ENCODE results near the gene EPS8L3.

- TF ChIP-seq, protein P1, sequence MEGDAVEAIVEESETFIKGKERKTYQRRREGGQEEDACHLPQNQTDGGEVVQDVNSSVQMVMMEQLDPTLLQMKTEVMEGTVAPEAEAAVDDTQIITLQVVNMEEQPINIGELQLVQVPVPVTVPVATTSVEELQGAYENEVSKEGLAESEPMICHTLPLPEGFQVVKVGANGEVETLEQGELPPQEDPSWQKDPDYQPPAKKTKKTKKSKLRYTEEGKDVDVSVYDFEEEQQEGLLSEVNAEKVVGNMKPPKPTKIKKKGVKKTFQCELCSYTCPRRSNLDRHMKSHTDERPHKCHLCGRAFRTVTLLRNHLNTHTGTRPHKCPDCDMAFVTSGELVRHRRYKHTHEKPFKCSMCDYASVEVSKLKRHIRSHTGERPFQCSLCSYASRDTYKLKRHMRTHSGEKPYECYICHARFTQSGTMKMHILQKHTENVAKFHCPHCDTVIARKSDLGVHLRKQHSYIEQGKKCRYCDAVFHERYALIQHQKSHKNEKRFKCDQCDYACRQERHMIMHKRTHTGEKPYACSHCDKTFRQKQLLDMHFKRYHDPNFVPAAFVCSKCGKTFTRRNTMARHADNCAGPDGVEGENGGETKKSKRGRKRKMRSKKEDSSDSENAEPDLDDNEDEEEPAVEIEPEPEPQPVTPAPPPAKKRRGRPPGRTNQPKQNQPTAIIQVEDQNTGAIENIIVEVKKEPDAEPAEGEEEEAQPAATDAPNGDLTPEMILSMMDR (IDR thresholded peaks at IDR 0.05) = no peak
- TF ChIP-seq POLR2A (IDR thresholded peaks at IDR 0.05) (no peak), EP300 (IDR thresholded peaks at IDR 0.05) (no peak), POLR2AphosphoS5 (IDR thresholded peaks at IDR 0.05) (no peak)
Observed at GRCh38 chr1:109784551-109785252, 21.0 kb upstream of the EPS8L3 start.

Measured in sigmoid colon (tissue), 4 donors.